HCT116 (cell line): ENCODE measurements around the gene FAM222B. TPM values are rescaled to one million over a fixed set of nuclear protein-coding genes. Genes with fewer than 3 reads are reported as not detected.
A peak's percentile ranks its signal among the peaks of the same experiment; 100 is the strongest.

Experiments
- ATAC-seq: fragments of 200-7000 bp; cut with Tn5 transposase; 2 replicates; pipeline ENCODE4 v1.9.1; 2020; ENCODE audit warnings: mild to moderate bottlenecking, moderate library complexity
- BruUV-seq: library from RNA; stranded (reverse); fragments of 400-500 nt; replicated peaks from 2 replicates; lab custom pipeline; 2021; lab: Mats Ljungman, UMichigan
- CTCF ChIA-PET: fragments of 300-600 bp; sonication (Branson Sonifier 250); formaldehyde crosslinking; loops from one replicate; lab custom pipeline; 2021; ENCODE audit warnings: antibody characterized with exemption; lab: Charles Lee
- POLR2A ChIA-PET: fragments of 300-600, 350-600 bp; sonication (Branson Sonifier 250); formaldehyde crosslinking; loops from one replicate; lab custom pipeline; 2021; ENCODE audit warnings: antibody characterized with exemption; lab: Charles Lee
- RAD21 ChIA-PET, 2 experiments: fragments of 300-600 bp; sonication (Branson Sonifier 250); formaldehyde crosslinking; loops; one replicate each; lab custom pipeline; 2023; ENCODE audit warnings: low total read pairs in 2 of 2; ENCODE audit not compliant: uncharacterized antibody in 2 of 2, unreplicated experiment in 2 of 2, low non-redundant PET in 1 of 2; lab: Charles Lee
- DNase-seq: peaks from one replicate; pipeline ENCODE4 v3.0.0-alpha.2; 2010; ENCODE audit warnings: low read depth, low spot score
- H2AFZ ChIP-seq: fragments of 200-600 bp; shearing (Covaris generic), sonication (generic); 2 replicates; pipeline ENCODE4 v1.6.1; 2017; ENCODE audit warnings: low read depth, mixed run types, mixed read lengths, antibody characterized with exemption, low read length; ENCODE audit not compliant: poor library complexity, severe bottlenecking
- H3K27ac ChIP-seq: 2 replicates; pipeline ENCODE4 v1.5.1; 2012; ENCODE audit warnings: low read depth, low read length
- H3K27me3 ChIP-seq: fragments of 200-600 bp; sonication (generic); 2 replicates; pipeline ENCODE4 v1.6.1; 2016; ENCODE audit warnings: mixed run types, low read length, mixed read lengths; ENCODE audit not compliant: insufficient read depth
- H3K36me3 ChIP-seq, 2 experiments: fragments of 200-500 bp in 1 of 2; fragments of 200-600 bp in 1 of 2; sonication (Bioruptor generic) in 1 of 2; sonication (generic) in 1 of 2; 2 replicates each; pipeline versions ENCODE4 v1.5.1 to v1.6.1; 2014 to 2016; ENCODE audit warnings: low read length in 2 of 2, inconsistent platforms in 1 of 2, mixed read lengths in 1 of 2, mixed run types in 1 of 2; ENCODE audit not compliant: insufficient read depth in 2 of 2, control insufficient read depth in 1 of 2
- H3K4me1 ChIP-seq, 2 experiments: fragments of 200-600 bp in 1 of 2; sonication (generic) in 1 of 2; 2 replicates each; pipeline versions ENCODE4 v1.5.1 to v1.6.1; 2012 to 2017; ENCODE audit warnings: low read length in 2 of 2, inconsistent platforms in 1 of 2, mild to moderate bottlenecking in 1 of 2, mixed read lengths in 1 of 2, mixed run types in 1 of 2, moderate library complexity in 1 of 2; ENCODE audit not compliant: insufficient read depth in 2 of 2, control insufficient read depth in 1 of 2
- H3K4me2 ChIP-seq: fragments of 200-600 bp; sonication (generic); 2 replicates; pipeline ENCODE4 v1.6.1; 2017; ENCODE audit warnings: mixed run types, low read length, mixed read lengths
- H3K4me3 ChIP-seq, 2 experiments: fragments of 200-600 bp in 1 of 2; sonication (generic) in 1 of 2; replicated peaks in 1 of 2; 2 replicates each; pipeline ENCODE4 v1.5.1; 2011 to 2016; ENCODE audit warnings: low read length in 2 of 2, control low read depth in 1 of 2, low read depth in 1 of 2, mild to moderate bottlenecking in 1 of 2, mixed read lengths in 1 of 2, mixed run types in 1 of 2
- H3K79me2 ChIP-seq: fragments of 200-600 bp; sonication (generic); 2 replicates; pipeline ENCODE4 v1.6.1; 2017; ENCODE audit warnings: mild to moderate bottlenecking, mixed run types, low read length, moderate library complexity, mixed read lengths; ENCODE audit not compliant: insufficient read depth
- H3K9ac ChIP-seq: fragments of 200-600 bp; sonication (generic); 2 replicates; pipeline ENCODE4 v1.6.1; 2016; ENCODE audit warnings: low read length, mixed read lengths
- H3K9me2 ChIP-seq: fragments of 200-600 bp; sonication (generic), shearing (Covaris generic); 2 replicates; pipeline ENCODE4 v1.6.1; 2017; ENCODE audit warnings: mixed run types, mild to moderate bottlenecking, moderate library complexity; ENCODE audit not compliant: insufficient read depth
- H3K9me3 ChIP-seq, 2 experiments: fragments of 200-500 bp in 1 of 2; fragments of 200-600 bp in 1 of 2; sonication (Bioruptor generic) in 1 of 2; sonication (generic) in 1 of 2; 2 replicates each; pipeline ENCODE4 v1.6.1; 2014 to 2017; ENCODE audit warnings: low read length in 2 of 2, mixed read lengths in 2 of 2, inconsistent platforms in 1 of 2, low read depth in 1 of 2, mild to moderate bottlenecking in 1 of 2, mixed run types in 1 of 2, moderate library complexity in 1 of 2; ENCODE audit not compliant: control insufficient read depth in 1 of 2, insufficient read depth in 1 of 2
- H4K20me1 ChIP-seq: fragments of 200-600 bp; sonication (generic), shearing (Covaris generic); 2 replicates; pipeline ENCODE4 v1.6.1; 2017; ENCODE audit warnings: mixed run types, mild to moderate bottlenecking, moderate library complexity; ENCODE audit not compliant: insufficient read depth
- CTCF ChIP-seq, 3 experiments: fragments of 200-600 bp in 1 of 3; sonication (generic) in 1 of 3; IDR thresholded peaks in 2 of 3; conservative IDR thresholded peaks in 1 of 3; 2 replicates each; pipeline ENCODE4 v1.5.1; 2012 to 2017; ENCODE audit warnings: low read depth in 2 of 3, low read length in 2 of 3, antibody characterized with exemption in 1 of 3, borderline replicate concordance in 1 of 3, control low read depth in 1 of 3, mild to moderate bottlenecking in 1 of 3, mixed read lengths in 1 of 3, mixed run types in 1 of 3, moderate library complexity in 1 of 3; ENCODE audit not compliant: insufficient read depth in 1 of 3
- EGR1 ChIP-seq: IDR thresholded peaks from 2 replicates; pipeline ENCODE4 v1.6.1; 2012; ENCODE audit warnings: low read depth
- MAX ChIP-seq: IDR thresholded peaks from 2 replicates; pipeline ENCODE4 v1.6.1; 2012
- POLR2AphosphoS5 ChIP-seq: IDR thresholded peaks from 2 replicates; pipeline ENCODE4 v1.6.1; 2011; ENCODE audit warnings: mild to moderate bottlenecking, low read depth, low read length, moderate library complexity
- SIN3A ChIP-seq: IDR thresholded peaks from 2 replicates; pipeline ENCODE4 v1.6.1; 2012; ENCODE audit warnings: low read depth
- SP1 ChIP-seq: IDR thresholded peaks from 2 replicates; pipeline ENCODE4 v1.6.1; 2012; ENCODE audit warnings: low read depth
- TCF7L2 ChIP-seq: IDR thresholded peaks from 2 replicates; pipeline ENCODE4 v1.7.0; 2011; ENCODE audit warnings: borderline replicate concordance, inconsistent platforms; ENCODE audit not compliant: insufficient read depth, insufficient read length; ENCODE audit errors: extremely low read depth
- YY1 ChIP-seq: IDR thresholded peaks from 2 replicates; pipeline ENCODE4 v1.6.1; 2011; ENCODE audit warnings: low read length, low read depth, moderate library complexity, mild to moderate bottlenecking; ENCODE audit not compliant: insufficient replicate concordance; ENCODE audit errors: extremely low read depth
- ZBTB33 ChIP-seq: IDR thresholded peaks from 2 replicates; pipeline ENCODE4 v1.6.1; 2011; ENCODE audit warnings: mild to moderate bottlenecking, low read length, moderate library complexity; ENCODE audit not compliant: insufficient replicate concordance; ENCODE audit errors: extremely low read depth
- ZFX ChIP-seq: fragments of 450-650 bp; IDR thresholded peaks from 2 replicates; pipeline ENCODE4 v1.6.1; 2017
- ZNF274 ChIP-seq: fragments of 200-500 bp; sonication (Bioruptor generic); IDR thresholded peaks from 2 replicates; pipeline ENCODE4 v1.6.1; 2014; ENCODE audit warnings: mild to moderate bottlenecking, low read depth, low read length, inconsistent platforms
- intact Hi-C: fragments of 100-400 bp; cut with micrococcal nuclease; formaldehyde crosslinking; loops from 2 replicates; pipeline ENCODE4 v1.10.0; 2022
- total RNA-seq: library from RNA; stranded (reverse); gene quantifications from one replicate; pipeline ENCODE4 v1.2.1, GENCODE V29; 2021; ENCODE audit not compliant: unreplicated experiment

FAM222B gene
- total RNA-seq, 1 experiment from 2014 or later, result 22.7 TPM

GRCh38 chr17:28812748-28813377 is 29.7 kb downstream of the FAM222B start (continued):
- no peak for TF ChIP-seq YY1
- no peak for TF ChIP-seq POLR2AphosphoS5

- peak; percentile 60 for TF ChIP-seq POLR2AphosphoS5
- no peak for TF ChIP-seq ZFX
- peak; percentile 90 for TF ChIP-seq SP1
- peak; percentile 60 for TF ChIP-seq TCF7L2
- TF ChIP-seq, all 23 proteins: peak for 3
- Histone ChIP-seq H3K36me3 (no peaks in the 10 kb centered on the region), H3K4me2 (peak overlapping the region; percentile 87), H4K20me1 (no peaks in the 10 kb centered on the region), H2AFZ (no peak overlapping the region), H3K4me3 (peak overlapping the region; percentile 90 to 91), H3K27ac (peak overlapping the region; percentile 66), H3K79me2 (peaks cover 74% of the 10 kb centered on the region), H3K4me1 (peaks cover 49 to 56% of the 10 kb centered on the region in 2 experiments), H3K27me3 (no peaks in the 10 kb centered on the region), H3K9ac (peak overlapping the region; percentile 91), H3K9me2 (no peaks in the 10 kb centered on the region), H3K9me3 (no peaks in the 10 kb centered on the region)
- POLR2A ChIA-PET, result no interaction called here
- BruUV-seq, result no TSS peak
- RAD21 ChIA-PET, result no interaction called here
- intact Hi-C loops, result no loop called here
- CTCF ChIA-PET, result interaction anchor here (1.0 to 1.2 kb wide), 2 partner anchors 49 to 85 kb away, joined by 3 to 5 read pairs; no protein-coding TSS in a partner anchor
- DNase-seq (peak; percentile 88), ATAC-seq (peak; percentile 93)
Observed at GRCh38 chr17:28812091-28812747, 30.4 kb downstream of the FAM222B start.

GRCh38 chr17:28811651-28812090 is 30.9 kb downstream of the FAM222B start:
- no peaks in the 10 kb centered on the region for H3K9me2 ChIP-seq
- peak overlapping the region; percentile 66 for H3K27ac ChIP-seq
- DNase-seq, result peak; percentile 15
- ATAC-seq, result no peak
- RAD21 ChIA-PET, result no interaction called here
- H3K27me3 ChIP-seq, result no peaks in the 10 kb centered on the region
- BruUV-seq, result TSS peak; percentile 66
- peaks cover 55 to 61% of the 10 kb centered on the region in 2 experiments for H3K4me1 ChIP-seq
- peak overlapping the region; percentile 91 for H3K9ac ChIP-seq
- no peaks in the 10 kb centered on the region for H4K20me1 ChIP-seq
- H2AFZ ChIP-seq, result no peak overlapping the region
- CTCF ChIA-PET, result interaction anchor here (1.0 to 1.2 kb wide), 2 partner anchors 48 to 85 kb away, joined by 3 to 5 read pairs; no protein-coding TSS in a partner anchor
- no peaks in the 10 kb centered on the region for H3K9me3 ChIP-seq
- peak overlapping the region; percentile 87 for H3K4me2 ChIP-seq
- H3K79me2 ChIP-seq, result peaks cover 75% of the 10 kb centered on the region
- intact Hi-C loops, result no loop called here
- H3K4me3 ChIP-seq, result peak overlapping the region; percentile 90 to 91
- H3K36me3 ChIP-seq, result no peaks in the 10 kb centered on the region
- POLR2A ChIA-PET, result no interaction called here
- TF ChIP-seq ZBTB33, result no peak
- TF ChIP-seq CTCF (IDR thresholded peaks at IDR 0.05 in 2 of 3, conservative IDR thresholded peaks at IDR 0.05 in 1 of 3; ENCODE audit: borderline replicate concordance in 1 of 3, insufficient read depth in 1 of 3, low read depth in 2 of 3, low read length in 2 of 3), result no peak
- TF ChIP-seq EGR1, result no peak
- no peak for TF ChIP-seq MAX
- no peak for TF ChIP-seq ZNF274
- no peak for TF ChIP-seq SIN3A
